Keratinocyte (primary cell): ENCODE data around the gene COX4I1. TPM values are rescaled to one million over a fixed set of nuclear protein-coding genes. Genes with fewer than 3 reads are reported as not detected.

Experiments
- DNase-seq: peaks from one replicate; pipeline ENCODE4 v3.0.0-alpha.2; 2011; ENCODE audit warnings: low read depth, missing footprints, low spot score
- FAIRE-seq: peaks from 2 replicates; lab custom pipeline; 2011; peaks lifted over from hg19 to GRCh38; lab: Jason Lieb, UNC
- H2AFZ ChIP-seq: 2 replicates; pipeline ENCODE4 v1.6.0; 2012; ENCODE audit warnings: low read length, control low read depth, inconsistent platforms; ENCODE audit not compliant: control insufficient read depth
- H3K27ac ChIP-seq: 2 replicates; pipeline ENCODE4 v1.5.1; 2011; ENCODE audit warnings: low read length; ENCODE audit not compliant: control insufficient read depth, insufficient read depth
- H3K27me3 ChIP-seq: 3 replicates; pipeline ENCODE4 v1.6.0; 2011; ENCODE audit warnings: low read length; ENCODE audit not compliant: control insufficient read depth, insufficient read depth; ENCODE audit errors: extremely low read depth
- H3K36me3 ChIP-seq, 2 experiments: 2 replicates in 1 of 2; 3 replicates in 1 of 2; pipeline ENCODE4 v1.5.1; 2011; ENCODE audit warnings: low read length in 2 of 2, mild to moderate bottlenecking in 1 of 2; ENCODE audit not compliant: control insufficient read depth in 2 of 2, insufficient read depth in 2 of 2; ENCODE audit errors: extremely low read depth in 1 of 2
- H3K4me1 ChIP-seq: 3 replicates; pipeline ENCODE4 v1.5.1; 2011; ENCODE audit warnings: low read length; ENCODE audit not compliant: control insufficient read depth, insufficient read depth; ENCODE audit errors: extremely low read depth
- H3K4me2 ChIP-seq: 3 replicates; pipeline ENCODE4 v1.6.0; 2011; ENCODE audit warnings: low read depth, low read length; ENCODE audit not compliant: control insufficient read depth, insufficient read depth; ENCODE audit errors: extremely low read depth
- H3K4me3 ChIP-seq, 3 experiments: fragments of 200-600 bp in 1 of 3; sonication (generic) in 1 of 3; 2 replicates in 2 of 3; 3 replicates in 1 of 3; pipeline ENCODE4 v1.5.1; 2011 to 2016; ENCODE audit warnings: low read length in 3 of 3, mild to moderate bottlenecking in 3 of 3, control low read depth in 2 of 3, inconsistent platforms in 1 of 3, low read depth in 1 of 3, mixed read lengths in 1 of 3, mixed run types in 1 of 3, moderate library complexity in 1 of 3; ENCODE audit not compliant: control insufficient read depth in 2 of 3, insufficient read depth in 2 of 3; ENCODE audit errors: extremely low read depth in 1 of 3
- H3K79me2 ChIP-seq: 2 replicates; pipeline ENCODE4 v1.6.0; 2012; ENCODE audit warnings: low read length; ENCODE audit not compliant: control insufficient read depth, insufficient read depth
- H3K9ac ChIP-seq: 3 replicates; pipeline ENCODE4 v1.6.0; 2011; ENCODE audit warnings: low read length; ENCODE audit not compliant: control insufficient read depth, insufficient read depth; ENCODE audit errors: extremely low read depth
- H3K9me1 ChIP-seq: 3 replicates; pipeline ENCODE4 v1.6.0; 2011; ENCODE audit warnings: low read length; ENCODE audit not compliant: control insufficient read depth, insufficient read depth; ENCODE audit errors: extremely low read depth
- H3K9me3 ChIP-seq: 2 replicates; pipeline ENCODE4 v1.5.1; 2012; ENCODE audit warnings: low read depth, low read length; ENCODE audit not compliant: control insufficient read depth
- H4K20me1 ChIP-seq: 3 replicates; pipeline ENCODE4 v1.6.0; 2011; ENCODE audit warnings: low read length; ENCODE audit not compliant: control insufficient read depth, insufficient read depth; ENCODE audit errors: extremely low read depth
- CTCF ChIP-seq, 3 experiments: IDR thresholded peaks in 1 of 3; conservative IDR thresholded peaks in 1 of 3; optimal IDR thresholded peaks in 1 of 3; 2 replicates in 2 of 3; 3 replicates in 1 of 3; pipeline versions ENCODE3 to v1.5.1; 2011; ENCODE audit warnings: low read length in 3 of 3, mild to moderate bottlenecking in 3 of 3, moderate library complexity in 2 of 3, control low read depth in 1 of 3, inconsistent platforms in 1 of 3; ENCODE audit not compliant: insufficient read depth in 2 of 3; ENCODE audit errors: extremely low read depth in 1 of 3
- EZH2 ChIP-seq: IDR thresholded peaks from one replicate; pipeline ENCODE4 v1.6.1; 2012; ENCODE audit warnings: inconsistent platforms, mild to moderate bottlenecking, low read length, moderate library complexity
- dilution Hi-C: fragments of 300-500 bp; cut with MboI; formaldehyde crosslinking; loops from one replicate; pipeline ENCODE4 v1.7.0; 2020; ENCODE audit warnings: low sequenced_read_pairs; ENCODE audit not compliant: extremely low pct_ligation_motif_present
- polyA plus RNA-seq, 5 experiments: library from polyadenylated mRNA; depleted of rRNA in 3 of 5; stranded (reverse) in 3 of 5; stranded (forward) in 1 of 5; unstranded in 1 of 5; fragments of >200 nt; gene quantifications; 1 replicate in 1 of 5; 2 replicates in 3 of 5; 3 replicates in 1 of 5; pipeline versions ENCODE4 v1.2.1 to v1.2.3, GENCODE V29; 2011 to 2012; ENCODE audit warnings: missing spikeins in 2 of 5, low read depth in 1 of 5, low replicate concordance in 1 of 5

COX4I1 gene
- polyA plus RNA-seq, 1 donor (not counting 4 experiments of a cell fraction or from before 2014, with no cell fraction given) = 809 TPM

GRCh38 chr16:85850344-85850880 lies 50.9 kb downstream of the COX4I1 start:
- Histone ChIP-seq H3K79me2 (no peaks in the 10 kb centered on the region), H2AFZ (no peak overlapping the region), H3K4me1 (no peaks in the 10 kb centered on the region), H3K9ac (no peak overlapping the region), H3K4me2 (no peak overlapping the region), H3K27me3 (peaks cover 3% of the 10 kb centered on the region), H3K36me3 (no peaks in the 10 kb centered on the region), H3K9me3 (no peaks in the 10 kb centered on the region), H3K27ac (no peak overlapping the region), H4K20me1 (no peaks in the 10 kb centered on the region), H3K4me3 (no peak overlapping the region), H3K9me1 (no peaks in the 10 kb centered on the region)
- dilution Hi-C loops = loop anchor here (10.0 kb wide), 1 partner anchor 84 kb away; no protein-coding TSS in a partner anchor
- FAIRE-seq (no peak), DNase-seq (no peak)
- TF ChIP-seq CTCF (optimal IDR thresholded peaks at IDR 0.05 in 1 of 3, IDR thresholded peaks at IDR 0.05 in 1 of 3, conservative IDR thresholded peaks at IDR 0.05 in 1 of 3; ENCODE audit: extremely low read depth in 1 of 3, insufficient read depth in 2 of 3, low read length in 3 of 3) (no peak), EZH2 (no peak)

- no peak for FAIRE-seq
- dilution Hi-C loops = loop anchor here (10.0 kb wide), 1 partner anchor 84 kb away; no protein-coding TSS in a partner anchor
Measured at GRCh38 chr16:85851034-85851785, 51.7 kb downstream of the COX4I1 start.

More at GRCh38 chr16:85851034-85851785, 51.7 kb downstream of the COX4I1 start:
- DNase-seq = no peak
- no peak overlapping the region for H3K9ac ChIP-seq
- TF ChIP-seq CTCF (optimal IDR thresholded peaks at IDR 0.05 in 1 of 3, IDR thresholded peaks at IDR 0.05 in 1 of 3, conservative IDR thresholded peaks at IDR 0.05 in 1 of 3; ENCODE audit: extremely low read depth in 1 of 3, insufficient read depth in 2 of 3, low read length in 3 of 3) = no peak
- no peak for TF ChIP-seq EZH2
- peaks cover 3% of the 10 kb centered on the region for H3K27me3 ChIP-seq
- no peak overlapping the region for H3K27ac ChIP-seq
- no peaks in the 10 kb centered on the region for H3K79me2 ChIP-seq
- no peaks in the 10 kb centered on the region for H4K20me1 ChIP-seq
- no peak overlapping the region for H3K4me2 ChIP-seq
- H3K4me1 ChIP-seq = no peaks in the 10 kb centered on the region
- H2AFZ ChIP-seq = no peak overlapping the region
- H3K9me3 ChIP-seq = no peaks in the 10 kb centered on the region
- H3K36me3 ChIP-seq = no peaks in the 10 kb centered on the region
- no peaks in the 10 kb centered on the region for H3K9me1 ChIP-seq
- H3K4me3 ChIP-seq = no peak overlapping the region
